NCI-H1417 (cell line): ENCODE data around the gene GRM1.

Experiments used
- DNase-seq, 3 experiments: peaks; one replicate each; lab custom pipeline; 2025; lab: John Stamatoyannopoulos, UW

The GRM1 gene

DNA sequence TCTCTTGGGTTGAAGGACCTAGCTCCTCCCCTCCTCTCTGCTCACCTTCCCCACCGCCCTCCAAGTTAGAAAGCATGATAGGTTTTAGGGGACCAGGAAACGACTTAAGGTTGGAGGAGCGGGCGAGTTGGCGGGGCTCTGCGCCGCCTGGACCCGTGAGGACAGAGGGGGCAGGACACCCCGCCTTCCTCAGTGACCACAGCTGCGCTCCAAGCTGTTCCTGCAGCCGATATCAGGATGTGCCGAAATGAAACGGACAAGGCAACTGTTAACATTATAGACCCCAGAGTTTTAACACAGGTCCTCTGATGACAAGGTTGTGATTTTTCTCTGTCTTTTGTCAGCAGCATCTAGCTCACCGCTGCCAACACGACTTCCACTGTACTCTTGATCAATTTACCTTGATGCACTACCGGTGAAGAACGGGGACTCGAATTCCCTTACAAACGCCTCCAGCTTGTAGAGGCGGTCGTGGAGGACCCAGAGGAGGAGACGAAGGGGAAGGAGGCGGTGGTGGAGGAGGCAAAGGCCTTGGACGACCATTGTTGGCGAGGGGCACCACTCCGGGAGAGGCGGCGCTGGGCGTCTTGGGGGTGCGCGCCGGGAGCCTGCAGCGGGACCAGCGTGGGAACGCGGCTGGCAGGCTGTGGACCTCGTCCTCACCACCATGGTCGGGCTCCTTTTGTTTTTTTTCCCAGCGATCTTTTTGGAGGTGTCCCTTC, at the start of gene GRM1:
Gene GRM1 (plus strand): TSS at position 212 of the 722 bp plus-strand sequence. CDS start 456 bp downstream, at position 668.
- no peak for DNase-seq

DNA sequence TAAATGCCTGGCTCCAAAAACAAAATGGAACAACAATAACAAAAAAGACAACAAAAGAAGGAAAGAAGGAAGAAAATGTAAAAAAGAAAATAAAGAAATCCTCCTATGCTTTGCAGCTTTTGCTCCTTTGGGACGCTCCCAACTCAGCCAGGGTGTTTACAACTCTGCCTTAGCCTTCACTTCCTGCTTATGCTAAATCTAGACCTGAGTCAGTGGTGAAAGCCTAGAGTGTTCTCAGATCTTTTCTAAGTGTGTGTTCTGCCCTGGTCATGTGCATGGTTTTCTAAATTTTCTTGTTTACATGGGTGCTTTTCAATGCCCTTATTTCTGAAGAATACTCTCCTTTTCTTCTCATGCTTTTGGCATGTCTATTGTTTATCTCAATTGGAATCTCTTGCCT, 19.5 kb upstream of the GRM1 start:
- no peak for DNase-seq

GRCh38 chr6:146014233-146014632, 14.6 kb upstream of the GRM1 start:
- no peak for DNase-seq

DNA sequence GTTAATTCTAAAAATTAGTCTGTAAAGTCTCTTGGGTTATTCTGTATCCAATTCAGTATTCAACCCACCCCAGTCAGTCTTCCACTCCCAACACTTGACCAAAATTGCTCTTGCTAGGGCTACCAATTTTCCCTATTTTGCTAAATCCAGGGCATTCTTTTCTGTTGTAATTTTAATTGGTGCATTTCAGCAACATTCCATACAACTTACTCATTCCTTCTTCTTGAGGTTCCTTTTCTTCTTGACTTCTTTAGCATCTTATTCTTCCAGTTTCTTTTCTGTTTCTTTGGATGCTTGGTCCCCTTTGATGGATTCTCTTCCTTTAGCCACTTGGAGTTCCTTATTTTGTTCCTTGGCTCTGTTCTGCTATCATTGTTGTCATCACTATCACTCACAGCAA, 11.2 kb upstream of the GRM1 start:
- no peak for DNase-seq

DNA sequence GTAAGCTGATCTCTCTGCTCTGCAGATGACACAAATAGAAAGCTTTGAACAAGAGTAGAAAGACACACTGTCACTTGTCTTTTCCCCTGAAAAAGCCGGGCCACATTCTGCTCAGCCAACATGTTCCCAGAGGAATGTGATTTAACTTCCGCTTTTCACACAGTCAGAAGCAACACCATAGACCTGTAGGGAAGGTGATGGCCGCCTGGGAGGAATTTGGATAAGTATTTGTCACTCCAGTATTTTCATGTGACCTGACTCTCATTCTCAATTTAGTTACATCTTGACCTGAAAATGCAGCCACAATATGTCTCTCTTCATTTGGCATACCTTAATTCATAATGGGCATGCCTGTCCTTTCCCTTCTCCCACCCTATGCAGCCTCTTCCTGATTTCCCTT, 2.0 kb upstream of the GRM1 start:
- DNase-seq = no peak

GRCh38 chr6:146027586-146028251, 1.1 kb upstream of the GRM1 start:
- DNase-seq = peak; percentile 42 to 82 (median 48)

GRCh38 chr6:146028252-146028795, 538 bp upstream of the GRM1 start:
- DNase-seq = no peak

- no peak for DNase-seq
These were observed 817 bp downstream of the GRM1 start for GRCh38 chr6:146029573-146030184.

GRCh38 chr6:146032387-146032786, 3.5 kb downstream of the GRM1 start:
- no peak for DNase-seq

DNA sequence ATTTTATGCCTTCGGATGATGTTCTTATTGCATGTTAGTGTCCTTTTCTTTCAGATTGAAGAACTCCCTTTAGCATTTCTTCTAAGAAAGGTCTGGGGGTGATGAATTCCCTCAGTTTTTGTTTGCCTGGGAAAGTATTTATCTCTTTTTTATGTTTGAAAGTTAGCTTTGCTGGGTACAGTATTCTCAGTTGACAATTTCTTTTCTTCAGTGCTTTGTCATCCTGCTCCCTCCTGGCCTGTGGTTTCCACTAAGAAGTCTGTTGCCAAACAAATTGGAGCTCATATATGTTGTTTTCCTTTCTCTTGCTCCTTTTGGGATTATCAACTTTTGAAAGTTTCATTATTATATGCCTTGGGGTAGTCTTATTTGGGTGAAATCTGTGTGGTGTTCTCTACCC, 11.5 kb downstream of the GRM1 start:
- no peak for DNase-seq

DNA sequence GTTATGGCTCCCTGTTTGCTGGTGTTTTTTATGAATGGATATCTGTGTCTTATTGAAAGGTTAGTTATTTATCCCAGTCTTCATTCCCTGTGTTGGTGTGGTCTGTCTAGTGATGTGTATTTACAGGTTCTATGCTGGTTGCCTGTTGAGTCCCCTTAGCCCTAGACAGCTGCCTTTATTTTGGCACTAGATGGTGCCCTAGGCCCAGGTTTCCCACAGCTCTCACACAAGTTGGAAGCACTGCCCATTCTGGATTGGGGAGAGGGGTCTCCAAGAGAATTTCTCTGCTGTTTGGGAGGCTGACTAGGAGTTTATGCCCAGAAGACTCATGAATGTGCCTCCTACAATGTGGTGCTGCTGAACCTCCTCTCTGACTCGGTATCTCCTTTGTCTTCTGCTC, 12.4 kb downstream of the GRM1 start:
- DNase-seq = peak; percentile 16 to 65 (median 24)

GRCh38 chr6:146047371-146047770, 18.5 kb downstream of the GRM1 start:
- DNase-seq = no peak

GRCh38 chr6:146050168-146050567, 21.3 kb downstream of the GRM1 start:
- DNase-seq = no peak

DNA sequence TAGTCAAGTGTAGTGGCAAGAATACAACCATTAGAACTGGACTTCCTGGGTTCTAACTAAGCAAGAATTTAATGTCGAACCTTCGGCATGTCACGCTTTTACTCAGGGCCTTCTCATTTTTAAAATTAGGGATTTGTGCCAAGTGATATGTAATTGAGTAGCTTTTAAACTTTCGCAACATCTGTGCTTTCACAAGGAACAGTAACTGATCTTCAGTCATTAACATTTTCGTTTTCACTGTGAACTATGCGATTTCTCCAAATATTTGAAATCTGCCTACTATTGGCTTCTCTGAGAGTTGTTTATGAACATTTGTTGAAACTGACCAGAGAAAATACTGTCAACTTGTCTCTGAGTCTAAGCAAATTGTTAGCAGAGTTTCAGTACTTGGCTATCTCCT, 27.6 kb downstream of the GRM1 start:
- DNase-seq = no peak

DNA sequence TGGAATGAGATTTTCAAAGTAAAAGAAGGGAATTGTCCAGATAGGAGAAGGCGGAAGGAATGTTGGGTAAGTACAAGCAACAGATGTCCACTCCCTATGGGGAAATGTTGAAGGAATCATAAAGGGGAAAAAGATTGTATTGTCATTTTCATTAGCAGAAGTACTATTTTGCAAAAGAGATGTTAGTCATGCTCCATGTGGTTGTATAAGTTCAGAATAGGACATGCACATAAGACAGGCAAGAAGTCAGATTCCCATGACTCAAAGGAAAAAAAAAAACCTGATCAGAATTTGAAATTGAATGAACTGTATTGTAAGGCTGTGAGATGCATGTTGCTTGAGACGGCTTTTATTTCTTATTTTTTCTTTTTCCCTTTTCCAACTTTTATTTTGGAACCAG, 36.8 kb downstream of the GRM1 start:
- DNase-seq = no peak

DNA sequence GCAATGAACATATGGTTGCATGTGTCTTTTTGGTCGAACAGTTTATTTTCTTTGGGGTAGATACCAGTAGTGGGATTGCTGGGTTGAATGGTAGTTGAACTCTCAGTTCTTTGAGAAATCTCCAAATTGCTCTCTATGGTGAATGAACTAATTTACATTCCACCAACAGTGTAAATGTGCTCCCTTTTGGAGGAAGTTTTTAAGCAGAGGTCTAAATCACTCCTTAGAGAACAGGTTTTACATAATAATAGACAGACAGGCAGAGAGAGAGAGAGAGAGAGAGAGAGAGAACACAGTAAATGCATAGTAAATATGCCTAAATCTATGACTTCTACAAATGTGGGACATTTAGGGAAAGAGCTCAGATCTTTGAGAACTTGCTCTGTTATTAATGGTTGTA, 37.6 kb downstream of the GRM1 start:
- DNase-seq = no peak

GRCh38 chr6:146071781-146072180, 42.9 kb downstream of the GRM1 start:
- no peak for DNase-seq

GRCh38 chr6:146077992-146078391, 49.1 kb downstream of the GRM1 start:
- DNase-seq = no peak

- no peak for DNase-seq
These were observed 58.5 kb downstream of the GRM1 start for GRCh38 chr6:146087386-146087785.

DNA sequence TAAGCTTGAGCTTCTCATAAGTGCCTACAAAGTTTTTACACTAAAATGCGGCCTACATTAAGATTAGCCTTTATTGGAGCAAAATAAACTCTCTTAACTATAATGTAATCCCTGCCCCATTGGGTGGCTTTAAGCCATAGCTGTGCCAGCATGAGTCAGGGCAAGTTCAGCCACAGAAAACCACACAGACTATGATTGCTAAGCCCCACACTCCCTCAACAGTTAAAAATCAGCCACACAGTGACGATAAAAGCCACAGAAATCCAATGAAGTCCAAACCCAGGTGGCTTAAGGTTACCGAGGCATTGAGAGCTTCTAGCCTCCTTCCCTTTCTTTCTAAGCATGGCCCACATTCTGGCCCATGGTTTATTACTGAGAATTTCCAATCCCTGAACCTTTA, 61.6 kb downstream of the GRM1 start:
- DNase-seq = no peak

GRCh38 chr6:146092961-146093686, 64.3 kb downstream of the GRM1 start:
- DNase-seq = no peak

- DNase-seq = no peak
These were observed 66.6 kb downstream of the GRM1 start for GRCh38 chr6:146095481-146095880.
